ENCODE data around the gene TMEM92.

The TMEM92 gene

GRCh38 chr17:50330151-50330775 is 56.0 kb downstream of the TMEM92 start:
- no peak for DNase-seq

Data from cortex of kidney (tissue), 1 donor.